Measurements from ENCODE around the gene ZNF214.

ZNF214 gene

DNA sequence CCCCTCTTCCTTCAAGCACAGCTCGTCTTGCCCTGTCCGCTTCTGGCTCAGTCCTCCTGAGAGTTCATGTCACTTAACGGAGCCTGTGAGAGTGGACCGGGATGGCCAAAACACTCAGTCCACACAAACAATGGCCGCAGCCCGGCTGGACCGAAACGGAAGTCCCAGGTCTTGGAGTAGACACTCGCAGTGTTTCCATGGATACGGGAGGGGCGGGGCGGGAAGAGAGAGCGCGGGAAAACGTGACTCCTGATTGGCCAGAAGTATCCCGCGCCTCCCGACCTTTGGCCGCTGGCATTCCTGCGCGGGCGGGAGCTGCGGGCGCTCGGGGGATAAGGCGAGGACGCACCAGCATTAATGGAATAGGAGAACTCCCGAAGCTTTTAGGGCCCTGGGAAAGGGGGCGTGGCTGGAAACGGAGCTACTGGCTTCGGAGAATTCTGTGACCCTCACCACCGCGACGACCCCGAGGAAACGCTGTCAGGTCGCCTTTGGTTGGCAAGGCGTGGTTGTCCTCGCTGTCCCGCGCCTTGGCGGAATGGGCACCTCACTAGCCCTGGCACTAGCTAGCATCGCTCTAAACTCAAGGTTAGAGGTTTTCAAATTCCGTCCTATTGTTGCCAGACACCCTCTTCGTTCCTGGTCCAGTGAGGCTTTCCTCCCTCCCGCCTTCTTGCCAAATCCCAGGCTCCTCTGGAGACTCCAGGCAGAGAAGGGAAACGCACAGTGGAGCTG is at the start of gene ZNF214, which contains the start of gene NLRP14:
Gene ZNF214 (minus strand): TSS at position 164 of the 735 bp plus-strand sequence. CDS start 17,511 bp downstream, outside the sequence.
Gene NLRP14 (plus strand): TSS at position 297 of the 735 bp plus-strand sequence. CDS start 18,108 bp downstream, outside the sequence.
- no peak for DNase-seq (ENCODE audit: low read depth in 1 of 2, low spot score in 1 of 2)

DNA sequence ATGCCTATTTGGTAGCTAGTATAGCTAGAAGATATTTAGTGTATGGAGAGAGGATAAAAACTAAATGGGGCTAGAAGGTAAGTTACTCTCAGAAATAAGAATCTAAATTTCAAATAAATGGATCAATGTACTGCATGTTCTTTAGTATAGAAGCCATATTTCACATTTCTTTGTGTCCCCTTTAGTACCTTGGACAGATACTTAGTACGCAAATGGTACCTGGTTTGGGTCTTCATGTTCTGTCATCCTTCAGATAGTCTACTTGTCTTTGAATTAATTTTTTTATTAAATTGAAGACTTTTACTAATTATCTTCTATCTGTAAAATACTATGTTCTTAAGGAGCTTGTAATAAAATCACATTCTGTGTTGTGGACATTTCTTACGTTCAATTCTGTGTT is 42.4 kb upstream of the ZNF214 start:
- no peak for DNase-seq (ENCODE audit: low read depth in 1 of 2, low spot score in 1 of 2)

DNA sequence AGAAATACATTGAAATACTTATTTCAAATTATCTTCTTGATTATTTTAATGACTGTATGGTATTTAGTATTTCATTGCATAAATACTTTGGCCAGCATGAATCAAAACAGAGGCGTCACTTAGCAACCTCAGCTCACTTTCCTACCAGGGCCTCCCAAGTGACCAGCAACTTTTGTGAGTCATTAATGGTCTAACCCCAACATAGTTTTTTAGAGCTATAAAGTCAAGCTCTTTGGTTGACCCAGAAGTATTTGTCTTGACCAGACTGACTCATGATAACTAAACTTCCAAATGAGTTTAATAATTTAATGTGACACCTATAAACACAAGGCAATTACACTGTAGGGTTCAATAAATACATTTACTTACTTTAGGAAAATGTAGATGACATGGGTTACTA is 40.7 kb upstream of the ZNF214 start:
- no peak for DNase-seq (ENCODE audit: low read depth in 1 of 2, low spot score in 1 of 2)

DNA sequence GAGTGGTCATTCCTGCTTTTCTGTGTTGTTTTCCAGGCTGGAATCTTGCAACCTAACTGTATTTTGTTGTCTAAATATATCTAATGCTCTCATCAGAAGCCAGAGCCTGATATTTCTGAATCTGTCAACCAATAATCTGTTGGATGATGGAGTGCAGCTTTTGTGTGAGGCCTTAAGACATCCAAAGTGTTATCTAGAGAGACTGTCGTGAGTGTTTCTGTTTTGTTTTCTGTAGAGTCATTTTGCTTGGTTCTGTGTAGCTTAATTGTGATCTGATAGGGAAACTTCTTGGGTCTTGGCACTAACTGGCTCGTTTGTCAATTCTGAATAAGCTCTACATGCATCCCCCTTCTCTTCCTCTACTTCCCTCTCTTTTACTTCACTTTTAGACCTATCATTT is 37.5 kb upstream of the ZNF214 start:
- DNase-seq (ENCODE audit: low read depth in 1 of 2, low spot score in 1 of 2): no peak

DNA sequence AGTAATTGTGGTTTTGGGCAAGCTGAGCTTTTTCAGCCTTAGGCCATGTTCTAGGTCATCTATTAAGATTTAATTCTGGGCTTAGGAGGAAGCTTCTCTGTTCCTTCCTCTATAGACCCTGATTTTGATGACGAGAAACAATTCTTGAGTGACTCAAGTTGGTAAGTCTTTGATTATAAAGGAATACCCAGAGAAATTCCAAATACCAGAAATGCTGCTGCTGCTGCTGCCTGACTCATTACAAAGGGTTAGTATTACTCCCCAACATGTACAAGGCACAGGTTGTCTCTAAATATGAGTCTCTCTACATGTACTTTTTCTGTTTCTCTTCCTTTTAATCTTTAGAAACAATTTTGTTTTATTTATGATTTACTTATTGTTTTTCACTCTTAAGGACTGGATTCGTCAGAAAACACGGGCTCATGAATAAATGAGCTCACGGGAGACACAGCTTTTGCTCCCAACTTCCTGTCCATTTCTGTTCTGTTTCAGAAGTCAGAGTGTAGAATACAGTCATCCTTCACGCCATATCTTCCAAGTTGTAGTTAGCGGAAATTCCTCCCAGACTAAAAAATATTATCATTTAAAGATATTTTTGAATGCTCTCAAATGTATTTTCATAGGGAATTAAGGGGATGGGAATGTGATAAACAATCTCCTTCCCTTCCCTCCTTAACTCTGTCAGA is 36.8 kb upstream of the ZNF214 start:
- DNase-seq (ENCODE audit: low read depth in 1 of 2, low spot score in 1 of 2): no peak

DNA sequence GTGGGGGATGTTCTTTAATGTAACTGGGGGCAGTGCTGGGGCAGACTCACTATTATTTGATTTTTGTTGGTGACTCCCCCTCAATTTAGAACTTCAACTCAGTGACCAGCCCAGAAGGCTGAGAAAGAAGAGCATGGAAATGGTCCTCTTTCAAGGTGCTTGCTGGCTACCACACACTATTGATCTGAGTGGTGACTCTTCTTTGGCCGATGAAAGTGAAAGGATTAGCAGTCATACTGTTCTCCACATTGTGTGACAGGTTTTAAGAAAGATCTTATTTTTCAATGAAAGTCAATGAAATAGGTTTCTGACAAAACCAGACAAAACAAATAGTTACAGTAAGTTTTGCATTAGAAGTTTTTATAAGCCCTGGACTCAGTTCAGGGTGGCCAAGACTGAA is 30.0 kb upstream of the ZNF214 start:
- no peak for DNase-seq (ENCODE audit: low read depth in 1 of 2, low spot score in 1 of 2)

DNA sequence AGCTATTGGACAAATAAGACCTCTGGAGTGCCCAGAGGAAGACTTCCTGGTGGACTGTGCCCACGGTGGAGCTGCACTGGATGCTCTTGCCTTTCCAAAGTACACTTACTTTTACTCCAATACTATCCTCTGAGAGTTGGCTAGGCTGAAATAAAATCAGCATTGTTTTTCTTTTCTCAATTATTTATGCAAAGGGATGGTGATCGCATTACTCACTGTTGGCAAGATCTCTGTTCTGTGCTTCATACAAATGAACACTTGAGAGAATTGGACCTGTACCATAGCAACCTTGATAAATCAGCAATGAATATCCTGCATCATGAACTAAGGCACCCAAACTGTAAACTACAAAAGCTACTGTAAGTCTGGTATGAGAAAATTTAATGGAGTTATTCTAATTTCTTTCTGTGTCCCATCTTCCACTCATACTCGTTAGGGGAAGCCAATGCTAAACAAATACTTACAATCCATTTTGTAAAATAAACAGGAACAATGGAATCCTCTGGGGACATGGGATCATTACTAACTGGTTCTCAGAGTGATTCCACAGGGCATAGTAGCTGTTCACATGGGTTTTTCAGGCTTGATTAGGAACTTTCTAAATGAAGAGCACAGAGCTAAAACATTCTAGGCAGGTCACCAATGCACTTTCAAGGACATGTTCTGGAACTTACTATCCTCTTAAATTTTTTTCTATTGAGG is 26.5 kb upstream of the ZNF214 start:
- DNase-seq (ENCODE audit: low read depth in 1 of 2, low spot score in 1 of 2): no peak

DNA sequence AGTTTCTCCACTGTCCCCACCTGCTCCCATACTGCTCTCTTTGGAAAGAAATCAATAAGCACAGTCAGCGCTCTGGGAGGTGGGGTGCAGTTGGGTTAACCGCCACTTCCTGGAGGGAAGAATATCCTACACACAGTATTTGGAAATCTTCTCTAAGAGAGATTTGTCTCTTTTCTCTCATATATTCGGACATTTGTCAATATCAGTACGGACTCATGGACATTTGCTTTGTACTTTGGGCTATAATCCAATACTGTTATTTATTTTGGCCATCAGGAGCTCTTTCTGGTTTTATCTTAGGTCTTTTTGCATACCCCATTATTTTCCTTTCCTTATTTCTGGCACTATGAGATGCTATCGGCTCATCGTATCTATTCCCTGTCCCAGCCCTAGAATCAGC is 13.9 kb upstream of the ZNF214 start:
- DNase-seq (ENCODE audit: low read depth in 1 of 2, low spot score in 1 of 2): no peak

DNA sequence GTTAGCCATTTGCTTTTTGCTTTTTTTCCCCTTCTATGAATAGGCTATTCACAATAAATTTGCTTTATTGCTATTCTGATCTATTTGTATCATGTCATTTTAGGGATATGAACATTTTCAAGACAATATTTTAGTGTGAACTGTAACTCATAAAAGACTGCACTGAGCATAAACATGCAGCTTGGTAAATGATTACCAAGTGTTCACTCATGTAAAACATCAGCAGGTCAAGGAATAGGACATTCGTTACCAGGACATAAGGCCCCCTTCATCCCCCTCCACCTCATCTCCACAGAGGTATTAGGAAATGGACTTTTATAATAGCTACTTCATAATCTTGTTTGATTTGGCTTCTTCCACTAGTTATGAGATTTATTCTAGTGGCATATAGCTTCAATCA is 12.5 kb upstream of the ZNF214 start:
- DNase-seq (ENCODE audit: low read depth in 1 of 2, low spot score in 1 of 2): no peak

DNA sequence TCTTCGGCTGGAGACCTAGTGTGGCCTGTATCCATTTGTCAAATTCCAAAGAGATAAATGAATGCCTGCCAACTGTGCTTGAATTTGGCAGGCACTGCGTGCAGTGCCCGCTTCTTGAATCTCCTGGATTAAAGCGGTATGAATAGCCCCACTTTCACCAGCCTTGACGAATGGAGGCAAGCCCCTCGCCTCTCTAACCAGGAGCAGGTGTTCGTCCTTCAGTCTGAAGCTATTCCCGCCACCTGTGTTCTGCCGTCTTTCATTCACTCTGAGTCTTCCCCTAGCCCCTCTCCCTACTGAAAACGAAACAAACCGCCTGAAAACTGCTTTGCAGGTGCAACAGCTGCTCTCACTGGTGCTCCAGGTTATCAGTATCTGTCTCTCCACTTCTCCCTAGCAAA is 11.3 kb upstream of the ZNF214 start:
- no peak for DNase-seq (ENCODE audit: low read depth in 1 of 2, low spot score in 1 of 2)

DNA sequence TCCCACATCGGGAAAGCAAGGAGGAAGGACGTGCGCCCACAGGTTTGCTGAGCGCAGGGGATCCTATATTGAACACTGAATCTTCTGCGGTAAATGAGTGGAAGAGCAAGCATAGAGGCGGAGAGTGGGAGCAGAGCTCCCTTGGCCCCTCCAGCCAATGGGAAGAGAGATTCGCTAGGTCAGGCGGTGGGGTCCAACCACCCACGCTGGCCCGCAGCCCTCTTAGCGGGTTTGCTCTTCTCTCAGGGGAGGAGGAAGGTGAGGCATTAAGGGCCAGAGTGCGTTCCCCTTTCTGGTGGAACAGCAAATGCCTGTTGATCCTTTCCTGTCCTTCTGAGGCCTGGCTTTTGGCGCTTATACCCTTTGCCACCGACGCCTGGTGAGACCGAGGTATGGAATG is 10.7 kb upstream of the ZNF214 start:
- no peak for DNase-seq (ENCODE audit: low read depth in 1 of 2, low spot score in 1 of 2)

DNA sequence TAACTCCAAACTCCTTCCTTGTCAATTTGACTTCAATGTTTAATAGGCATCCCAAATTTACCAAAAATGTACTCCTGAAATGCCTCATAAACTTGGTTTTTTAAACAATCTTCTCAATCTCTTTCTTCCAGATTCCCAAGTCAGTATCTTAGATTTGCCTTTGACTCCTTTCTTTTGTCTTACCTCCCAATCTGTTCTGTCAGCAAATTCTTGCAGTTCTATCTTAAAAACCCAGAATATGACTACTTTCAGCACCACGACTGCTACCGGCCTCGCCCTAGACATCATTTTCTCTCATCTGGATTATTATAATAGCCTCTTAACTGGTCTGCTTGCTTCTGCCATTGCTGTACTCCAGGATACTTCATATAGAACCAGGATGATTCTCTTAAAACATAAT is 8.0 kb upstream of the ZNF214 start:
- DNase-seq (ENCODE audit: low read depth in 1 of 2, low spot score in 1 of 2): no peak

DNA sequence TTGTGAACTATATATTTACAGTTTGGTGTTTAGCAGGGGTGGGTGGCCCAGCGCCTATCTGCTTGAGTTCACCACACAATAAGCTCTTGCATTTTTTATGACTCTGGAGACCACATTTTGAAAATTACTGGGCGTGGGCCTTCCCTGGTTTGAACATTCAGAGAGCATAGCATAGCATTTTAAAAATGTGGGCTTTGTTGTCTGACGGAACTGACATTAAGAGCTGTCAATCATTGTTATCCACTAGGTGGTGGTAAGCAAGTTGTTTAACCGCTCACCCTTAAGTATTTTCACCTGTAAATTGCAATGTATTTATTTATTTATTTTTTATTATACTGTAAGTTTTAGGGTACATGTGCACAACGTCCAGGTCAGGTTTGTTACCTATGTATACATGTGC is 1.2 kb upstream of the ZNF214 start:
- no peak for DNase-seq (ENCODE audit: low read depth in 1 of 2, low spot score in 1 of 2)

DNA sequence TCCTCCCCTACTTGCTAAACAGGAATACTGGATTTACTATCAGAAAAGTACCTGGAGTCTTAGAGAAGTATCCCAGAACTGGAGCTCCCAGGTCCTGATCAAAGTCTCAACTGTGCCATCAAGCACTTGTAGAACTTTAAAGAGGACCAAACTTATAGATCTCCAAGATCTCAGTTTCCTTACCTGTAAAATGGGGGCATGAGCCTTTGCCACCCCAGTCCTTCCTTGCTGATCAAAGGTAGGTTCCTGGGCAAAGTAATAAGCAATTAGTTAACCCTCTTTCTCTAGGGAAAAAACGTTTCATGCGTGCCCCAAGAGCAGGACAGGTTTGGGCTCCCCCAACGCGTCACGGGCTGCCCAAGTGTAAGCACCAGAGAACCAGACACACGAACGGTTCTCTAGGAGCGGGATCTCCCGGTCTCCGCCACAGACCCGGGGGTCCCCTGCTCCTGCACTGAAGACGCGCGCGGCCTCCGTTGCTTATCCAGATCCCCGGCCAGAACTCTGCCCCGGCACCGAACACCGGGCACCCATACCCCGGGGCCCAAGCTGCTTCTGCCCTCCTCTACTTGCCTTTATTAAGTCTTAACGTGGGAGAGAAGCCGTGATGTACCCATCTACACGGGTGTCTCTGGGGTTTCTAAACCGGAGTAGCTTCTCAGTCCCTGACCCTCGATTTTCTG is 505 bp downstream of the ZNF214 start:
- DNase-seq (ENCODE audit: low read depth in 1 of 2, low spot score in 1 of 2): no peak

DNA sequence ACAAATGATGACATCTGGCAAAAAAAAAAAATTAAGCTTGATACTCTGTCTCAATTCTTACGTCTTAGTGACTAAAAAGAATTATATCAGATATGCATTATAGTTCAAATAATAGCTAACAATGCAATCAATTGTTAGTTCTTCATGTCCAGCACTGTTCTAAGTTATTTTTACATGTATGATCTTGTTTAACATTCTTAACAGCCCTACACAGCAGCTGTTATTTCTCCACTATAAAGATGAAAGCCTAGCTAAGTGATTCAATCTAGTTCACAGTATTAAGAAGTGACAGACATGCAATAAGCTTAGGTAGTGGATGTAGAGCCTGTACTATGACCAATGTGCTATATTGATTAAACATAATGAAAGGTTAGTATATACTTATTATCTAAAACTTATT is 4.1 kb downstream of the ZNF214 start:
- no peak for DNase-seq (ENCODE audit: low read depth in 1 of 2, low spot score in 1 of 2)

DNA sequence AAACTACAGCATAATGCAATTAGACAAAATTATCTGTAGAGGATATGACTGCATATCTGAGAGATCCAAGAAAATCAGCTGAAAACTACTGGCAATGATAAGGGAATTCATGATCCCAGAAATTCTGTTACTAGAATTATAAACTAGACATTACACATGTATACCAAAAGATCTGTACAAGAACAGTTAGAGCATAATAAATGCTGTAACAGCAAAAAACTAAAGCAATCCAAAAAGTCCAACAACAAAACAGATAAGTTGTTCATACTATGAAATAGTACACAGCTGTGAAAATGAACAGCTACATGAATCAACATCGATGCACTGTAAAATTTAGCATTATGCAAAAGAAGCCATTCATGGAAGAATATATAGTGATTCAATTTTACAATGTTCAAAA is 6.0 kb downstream of the ZNF214 start:
- DNase-seq (ENCODE audit: low read depth in 1 of 2, low spot score in 1 of 2): no peak

DNA sequence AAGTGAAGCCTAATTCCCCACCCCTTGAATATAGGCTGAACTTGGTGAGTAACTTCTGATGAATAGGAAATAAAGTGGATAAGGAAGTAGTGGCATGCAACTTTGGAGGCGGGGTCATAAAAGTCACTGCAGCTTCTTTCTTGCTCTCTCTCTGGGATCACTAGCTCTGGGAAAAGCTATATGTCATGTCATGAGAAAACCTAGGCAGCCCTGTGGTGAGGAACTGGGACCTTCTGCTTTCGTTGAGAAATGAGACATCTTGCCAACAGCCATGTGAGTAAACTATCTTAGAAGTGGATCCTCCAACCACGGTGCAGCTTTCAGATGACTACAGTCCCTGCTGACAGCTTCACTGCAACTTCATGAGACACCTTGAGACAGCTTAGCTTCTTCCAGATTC is 15.7 kb downstream of the ZNF214 start:
- DNase-seq (ENCODE audit: low read depth in 1 of 2, low spot score in 1 of 2): no peak

DNA sequence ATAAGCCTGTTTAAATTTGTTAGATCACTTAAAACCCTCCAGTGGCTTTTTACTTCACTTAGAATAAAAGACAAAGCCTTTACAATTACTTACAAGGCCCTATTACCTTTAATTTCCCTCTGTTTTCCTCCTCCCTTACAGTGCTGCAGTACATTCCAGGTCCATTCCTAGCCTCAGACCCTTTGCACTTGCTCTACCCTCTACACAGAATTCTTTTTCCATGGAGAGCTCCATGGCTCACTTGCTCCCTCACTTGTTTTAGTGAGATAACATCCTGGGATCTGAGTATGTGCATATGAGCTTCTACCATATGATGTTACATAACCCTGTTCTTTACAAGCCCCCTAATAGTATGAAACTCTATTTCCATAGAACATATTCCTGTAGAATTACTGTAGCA is 24.4 kb downstream of the ZNF214 start:
- no peak for DNase-seq (ENCODE audit: low read depth in 1 of 2, low spot score in 1 of 2)

DNA sequence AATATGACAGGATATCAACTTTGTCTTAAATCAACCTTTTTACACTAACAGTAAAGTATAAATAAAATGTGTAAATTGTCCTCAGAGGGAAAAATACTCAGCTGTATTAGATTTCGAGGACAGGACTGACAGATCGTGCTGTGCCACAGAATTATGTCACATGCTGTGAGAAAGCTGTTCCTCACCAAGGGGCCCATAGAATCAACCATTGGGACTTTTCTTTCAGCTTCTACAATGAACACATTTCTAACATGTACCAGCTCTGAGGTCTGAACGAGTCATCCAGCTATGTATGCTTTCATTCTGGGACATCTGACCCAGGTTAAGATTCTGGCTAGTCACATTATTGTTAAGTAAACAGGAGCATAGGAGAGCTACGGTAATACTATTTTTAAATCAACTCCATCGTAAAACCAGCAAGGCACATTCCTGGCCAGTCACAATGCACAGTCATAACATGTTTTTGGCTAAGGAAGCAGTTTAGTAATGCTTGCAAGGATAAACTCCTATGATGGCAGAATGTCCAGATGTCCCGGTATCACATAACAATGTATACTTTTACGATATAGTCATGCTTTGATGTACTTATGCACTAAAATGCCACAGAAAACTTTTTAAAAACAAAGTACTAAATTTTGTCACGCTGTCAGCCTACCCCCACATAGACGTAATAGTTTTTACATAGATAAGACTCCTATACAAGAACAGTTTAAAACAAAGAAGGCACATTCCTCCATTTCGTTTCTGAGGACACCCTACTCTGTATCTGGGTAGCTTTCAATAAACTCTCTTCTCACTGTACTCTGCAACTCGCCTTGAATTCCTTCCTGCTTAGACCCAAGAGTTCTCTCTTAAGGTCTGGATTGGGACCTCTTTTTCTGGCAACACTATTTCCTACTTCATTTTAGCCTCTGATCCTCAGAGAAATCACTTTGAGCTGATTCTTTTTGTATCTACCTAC is 27.4 kb downstream of the ZNF214 start:
- no peak for DNase-seq (ENCODE audit: low read depth in 1 of 2, low spot score in 1 of 2)

DNA sequence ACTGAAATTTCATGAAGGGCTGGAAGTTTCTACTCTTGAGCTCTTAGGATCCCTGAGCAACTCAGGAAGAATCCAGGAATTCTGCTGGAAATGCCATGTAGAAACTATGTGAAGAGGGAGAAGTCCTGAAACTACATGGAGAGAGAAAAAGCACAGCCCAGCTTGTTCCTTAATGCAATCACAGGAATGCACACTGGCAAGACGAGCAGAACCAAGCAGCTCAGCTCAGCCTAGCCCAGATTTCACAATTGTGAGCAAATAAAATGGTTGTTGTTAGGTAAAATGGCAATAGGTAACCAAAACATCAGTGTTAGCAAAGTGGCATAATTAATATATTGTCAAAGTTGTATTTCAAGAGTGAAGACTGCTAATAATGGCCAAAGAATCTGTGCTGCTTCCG is 28.1 kb downstream of the ZNF214 start:
- DNase-seq (ENCODE audit: low read depth in 1 of 2, low spot score in 1 of 2): no peak

All from stimulated activated CD4-positive, alpha-beta T cell treated with anti-CD3 and anti-CD28 coated beads, Interleukin-15, amount 100 ng/mL, for 1 hour (primary cell).